ENCODE data around the gene WHRN.

WHRN gene

GRCh38 chr9:114515528-114515927, 10.3 kb upstream of the WHRN start:
- Histone ChIP-seq H3K9me3 (ENCODE audit: insufficient read depth, low read depth, low read length) (no peaks in the 10 kb centered on the region), H3K27me3 (ENCODE audit: insufficient read depth, low read length) (no peaks in the 10 kb centered on the region), H3K9ac (ENCODE audit: low read length) (no peak overlapping the region), H2BK5ac (ENCODE audit: low read depth, low read length, poor library complexity) (no peak overlapping the region), H2AFZ (ENCODE audit: insufficient read depth, low read length, poor library complexity) (no peak overlapping the region), H3K4me2 (ENCODE audit: low read length) (no peak overlapping the region), H3K18ac (ENCODE audit: low read length) (no peak overlapping the region), H3K36me3 (ENCODE audit: control insufficient read depth in 1 of 2, insufficient read depth in 2 of 2, low read length in 2 of 2) (no peaks in the 10 kb centered on the region), H2BK120ac (ENCODE audit: insufficient read depth, low read length, poor library complexity) (no peak overlapping the region), H2AK5ac (ENCODE audit: low read length) (no peak overlapping the region), H3K4me3 (ENCODE audit: low read depth, low read length) (no peak overlapping the region), H2BK12ac (ENCODE audit: low read length) (no peak overlapping the region), H4K91ac (ENCODE audit: low read depth, low read length) (no peak overlapping the region), H4K12ac (ENCODE audit: low read depth, low read length) (no peak overlapping the region), H3K4ac (ENCODE audit: low read depth, low read length) (no peak overlapping the region), H3K79me1 (ENCODE audit: low read length) (no peaks in the 10 kb centered on the region), H3K79me2 (ENCODE audit: control insufficient read depth, insufficient read depth, low read length, poor library complexity) (no peaks in the 10 kb centered on the region), H3K14ac (ENCODE audit: low read length) (no peak overlapping the region), H3K23ac (ENCODE audit: low read length) (no peak overlapping the region), H3K4me1 (ENCODE audit: control insufficient read depth in 1 of 2, insufficient read depth in 2 of 2, low read length in 2 of 2) (no peaks in the 10 kb centered on the region), H4K8ac (ENCODE audit: low read depth, low read length) (no peak overlapping the region), H3K27ac (ENCODE audit: low read depth, low read length) (no peak overlapping the region)
- DNase-seq = no peak
- WGBS (ENCODE audit: extremely low coverage, insufficient coverage, insufficient read length) = no CpG with 5 or more reads among the region's 3 CpGs

- no peaks in the 10 kb centered on the region for H3K27me3 ChIP-seq (ENCODE audit: insufficient read depth, low read length)
- H3K4me3 ChIP-seq (ENCODE audit: low read depth, low read length) = no peak overlapping the region
- H3K27ac ChIP-seq (ENCODE audit: low read depth, low read length) = no peak overlapping the region
- no peak overlapping the region for H2BK5ac ChIP-seq (ENCODE audit: low read depth, low read length, poor library complexity)
- WGBS (ENCODE audit: extremely low coverage, insufficient coverage, insufficient read length) = no CpG with 5 or more reads among the region's 1 CpG
- no peaks in the 10 kb centered on the region for H3K79me1 ChIP-seq (ENCODE audit: low read length)
- H3K18ac ChIP-seq (ENCODE audit: low read length) = no peak overlapping the region
- H3K4ac ChIP-seq (ENCODE audit: low read depth, low read length) = no peak overlapping the region
- no peaks in the 10 kb centered on the region for H3K79me2 ChIP-seq (ENCODE audit: control insufficient read depth, insufficient read depth, low read length, poor library complexity)
- H3K4me1 ChIP-seq (ENCODE audit: control insufficient read depth in 1 of 2, insufficient read depth in 2 of 2, low read length in 2 of 2) = no peaks in the 10 kb centered on the region
- H3K9me3 ChIP-seq (ENCODE audit: insufficient read depth, low read depth, low read length) = no peaks in the 10 kb centered on the region
- no peak overlapping the region for H3K4me2 ChIP-seq (ENCODE audit: low read length)
- no peak overlapping the region for H3K23ac ChIP-seq (ENCODE audit: low read length)
- no peak for DNase-seq
- no peaks in the 10 kb centered on the region for H3K36me3 ChIP-seq (ENCODE audit: control insufficient read depth in 1 of 2, insufficient read depth in 2 of 2, low read length in 2 of 2)
- H3K9ac ChIP-seq (ENCODE audit: low read length) = no peak overlapping the region
- H4K8ac ChIP-seq (ENCODE audit: low read depth, low read length) = no peak overlapping the region
- H4K91ac ChIP-seq (ENCODE audit: low read depth, low read length) = no peak overlapping the region
- H2AFZ ChIP-seq (ENCODE audit: insufficient read depth, low read length, poor library complexity) = no peak overlapping the region
- no peak overlapping the region for H2BK12ac ChIP-seq (ENCODE audit: low read length)
- no peak overlapping the region for H2BK120ac ChIP-seq (ENCODE audit: insufficient read depth, low read length, poor library complexity)
- no peak overlapping the region for H3K14ac ChIP-seq (ENCODE audit: low read length)
- no peak overlapping the region for H2AK5ac ChIP-seq (ENCODE audit: low read length)
- H4K12ac ChIP-seq (ENCODE audit: low read depth, low read length) = no peak overlapping the region
Observed at GRCh38 chr9:114513959-114514267, 8.6 kb upstream of the WHRN start.

- Histone ChIP-seq H3K4me1 (ENCODE audit: control insufficient read depth in 1 of 2, insufficient read depth in 2 of 2, low read length in 2 of 2) (no peaks in the 10 kb centered on the region), H3K79me2 (ENCODE audit: control insufficient read depth, insufficient read depth, low read length, poor library complexity) (no peaks in the 10 kb centered on the region), H3K27ac (ENCODE audit: low read depth, low read length) (no peak overlapping the region), H3K79me1 (ENCODE audit: low read length) (no peaks in the 10 kb centered on the region), H2BK120ac (ENCODE audit: insufficient read depth, low read length, poor library complexity) (no peak overlapping the region), H3K36me3 (ENCODE audit: control insufficient read depth in 1 of 2, insufficient read depth in 2 of 2, low read length in 2 of 2) (no peaks in the 10 kb centered on the region), H3K18ac (ENCODE audit: low read length) (no peak overlapping the region), H2AK5ac (ENCODE audit: low read length) (no peak overlapping the region), H3K4me2 (ENCODE audit: low read length) (no peak overlapping the region), H3K9me3 (ENCODE audit: insufficient read depth, low read depth, low read length) (no peaks in the 10 kb centered on the region), H3K23ac (ENCODE audit: low read length) (no peak overlapping the region), H3K9ac (ENCODE audit: low read length) (no peak overlapping the region), H2BK5ac (ENCODE audit: low read depth, low read length, poor library complexity) (no peak overlapping the region), H4K91ac (ENCODE audit: low read depth, low read length) (no peak overlapping the region), H2AFZ (ENCODE audit: insufficient read depth, low read length, poor library complexity) (no peak overlapping the region), H4K8ac (ENCODE audit: low read depth, low read length) (no peak overlapping the region), H3K4me3 (ENCODE audit: low read depth, low read length) (no peak overlapping the region), H3K4ac (ENCODE audit: low read depth, low read length) (no peak overlapping the region), H2BK12ac (ENCODE audit: low read length) (no peak overlapping the region), H4K12ac (ENCODE audit: low read depth, low read length) (no peak overlapping the region), H3K27me3 (ENCODE audit: insufficient read depth, low read length) (no peaks in the 10 kb centered on the region), H3K14ac (ENCODE audit: low read length) (no peak overlapping the region)
- peak in 1 of 2 donors; percentile 41 for DNase-seq
- WGBS (ENCODE audit: extremely low coverage, insufficient coverage, insufficient read length) = no CpG with 5 or more reads among the region's 10 CpGs
Observed at GRCh38 chr9:114513055-114513958, 8.0 kb upstream of the WHRN start.

GRCh38 chr9:114511978-114512874, 7.0 kb upstream of the WHRN start:
- Histone ChIP-seq H4K91ac (ENCODE audit: low read depth, low read length) (no peak overlapping the region), H3K18ac (ENCODE audit: low read length) (no peak overlapping the region), H2BK5ac (ENCODE audit: low read depth, low read length, poor library complexity) (no peak overlapping the region), H2BK12ac (ENCODE audit: low read length) (no peak overlapping the region), H3K23ac (ENCODE audit: low read length) (peak overlapping the region; percentile 63), H3K4me1 (ENCODE audit: control insufficient read depth in 1 of 2, insufficient read depth in 2 of 2, low read length in 2 of 2) (no peaks in the 10 kb centered on the region), H2AFZ (ENCODE audit: insufficient read depth, low read length, poor library complexity) (no peak overlapping the region), H3K9me3 (ENCODE audit: insufficient read depth, low read depth, low read length) (no peaks in the 10 kb centered on the region), H3K27me3 (ENCODE audit: insufficient read depth, low read length) (no peaks in the 10 kb centered on the region), H4K12ac (ENCODE audit: low read depth, low read length) (no peak overlapping the region), H2AK5ac (ENCODE audit: low read length) (no peak overlapping the region), H3K4me3 (ENCODE audit: low read depth, low read length) (no peak overlapping the region), H3K9ac (ENCODE audit: low read length) (no peak overlapping the region), H3K4ac (ENCODE audit: low read depth, low read length) (no peak overlapping the region), H3K79me1 (ENCODE audit: low read length) (no peaks in the 10 kb centered on the region), H3K36me3 (ENCODE audit: control insufficient read depth in 1 of 2, insufficient read depth in 2 of 2, low read length in 2 of 2) (no peaks in the 10 kb centered on the region), H3K27ac (ENCODE audit: low read depth, low read length) (no peak overlapping the region), H3K4me2 (ENCODE audit: low read length) (no peak overlapping the region), H4K8ac (ENCODE audit: low read depth, low read length) (no peak overlapping the region), H2BK120ac (ENCODE audit: insufficient read depth, low read length, poor library complexity) (no peak overlapping the region), H3K14ac (ENCODE audit: low read length) (no peak overlapping the region), H3K79me2 (ENCODE audit: control insufficient read depth, insufficient read depth, low read length, poor library complexity) (no peaks in the 10 kb centered on the region)
- DNase-seq = no peak
- no CpG with 5 or more reads among the region's 12 CpGs for WGBS (ENCODE audit: extremely low coverage, insufficient coverage, insufficient read length)

Measured in trophoblast cell (in vitro differentiated cells and primary cell).